H1 (cell line): ENCODE data around the gene OR51S1. TPM values are rescaled to one million over a fixed set of nuclear protein-coding genes. Genes with fewer than 3 reads are reported as not detected.

Experiments used
- CTCF ChIA-PET: fragments of 300-600 bp; sonication (Branson Sonifier 250); formaldehyde crosslinking; loops from one replicate; lab custom pipeline; 2021; ENCODE audit not compliant: partially characterized antibody; lab: Charles Lee
- POLR2A ChIA-PET: fragments of 300-600 bp; sonication (Branson Sonifier 250); formaldehyde crosslinking; loops from one replicate; lab custom pipeline; 2021; ENCODE audit warnings: inconsistent platforms; ENCODE audit not compliant: partially characterized antibody; lab: Charles Lee
- DNase-seq, 2 experiments: peaks; one replicate each; pipeline versions ENCODE4 v3.0.0 to v3.0.0-alpha.2; 2010 to 2022; ENCODE audit warnings: low spot score in 2 of 2, low read depth in 1 of 2, mixed read lengths in 1 of 2
- FAIRE-seq: peaks from 2 replicates; lab custom pipeline; 2011; peaks lifted over from hg19 to GRCh38; lab: Jason Lieb, UNC
- H2AFZ ChIP-seq: 2 replicates; pipeline ENCODE4 v1.8.1; 2012; ENCODE audit warnings: low read length, inconsistent platforms
- H2AK5ac ChIP-seq: 2 replicates; pipeline ENCODE4 v1.6.1; 2013; ENCODE audit warnings: low read depth, low read length
- H2BK120ac ChIP-seq: replicated peaks from 2 replicates; pipeline ENCODE3; 2013; ENCODE audit warnings: low read depth, low read length, inconsistent platforms
- H2BK12ac ChIP-seq: 2 replicates; pipeline ENCODE4 v1.6.1; 2013; ENCODE audit warnings: low read depth, low read length
- H2BK15ac ChIP-seq: 2 replicates; pipeline ENCODE4 v1.6.1; 2013; ENCODE audit warnings: low read length
- H2BK20ac ChIP-seq: 2 replicates; pipeline ENCODE4 v1.6.1; 2013; ENCODE audit warnings: low read length
- H2BK5ac ChIP-seq: 2 replicates; pipeline ENCODE4 v1.6.1; 2013; ENCODE audit warnings: low read depth, low read length
- H3K14ac ChIP-seq: 2 replicates; pipeline ENCODE4 v1.6.1; 2013; ENCODE audit warnings: inconsistent platforms; ENCODE audit not compliant: insufficient read length
- H3K18ac ChIP-seq: 2 replicates; pipeline ENCODE4 v1.6.1; 2013; ENCODE audit warnings: low read length; ENCODE audit errors: extremely low read depth
- H3K23ac ChIP-seq: 2 replicates; pipeline ENCODE4 v1.6.1; 2013; ENCODE audit warnings: inconsistent platforms; ENCODE audit not compliant: insufficient read length
- H3K23me2 ChIP-seq: 2 replicates; pipeline ENCODE4 v1.6.1; 2013; ENCODE audit warnings: low read depth, low read length
- H3K27ac ChIP-seq: 2 replicates; pipeline ENCODE4 v1.6.1; 2011; ENCODE audit warnings: low read depth, low read length, inconsistent platforms
- H3K27me3 ChIP-seq, 4 experiments: replicated peaks in 1 of 4; 1 replicate in 1 of 4; 2 replicates in 3 of 4; pipeline versions ENCODE4 v1.6.1 to v1.8.1; 2011 to 2013; ENCODE audit warnings: low read length in 3 of 4, mild to moderate bottlenecking in 3 of 4, inconsistent platforms in 2 of 4, mixed read lengths in 2 of 4, moderate library complexity in 1 of 4; ENCODE audit not compliant: control insufficient read depth in 3 of 4, insufficient read depth in 3 of 4; ENCODE audit errors: extremely low read depth in 1 of 4
- H3K36me3 ChIP-seq, 4 experiments: 2 replicates each; pipeline versions ENCODE4 v1.6.1 to v1.8.1; 2011 to 2013; ENCODE audit warnings: mild to moderate bottlenecking in 4 of 4, low read length in 3 of 4, moderate library complexity in 2 of 4, control low read depth in 1 of 4, inconsistent platforms in 1 of 4; ENCODE audit not compliant: insufficient read depth in 4 of 4, control insufficient read depth in 2 of 4
- H3K4ac ChIP-seq: replicated peaks from 2 replicates; pipeline ENCODE3; 2013; ENCODE audit warnings: low read length, low read depth, mixed read lengths, inconsistent platforms; ENCODE audit not compliant: insufficient read length
- H3K4me1 ChIP-seq, 4 experiments: replicated peaks in 1 of 4; 1 replicate in 1 of 4; 2 replicates in 3 of 4; pipeline versions ENCODE4 v1.6.1 to v1.8.1; 2011 to 2013; ENCODE audit warnings: low read length in 3 of 4, inconsistent platforms in 2 of 4, mixed read lengths in 1 of 4; ENCODE audit not compliant: insufficient read depth in 4 of 4, control insufficient read depth in 3 of 4
- H3K4me2 ChIP-seq, 2 experiments: 2 replicates each; pipeline versions ENCODE4 v1.6.1 to v1.8.1; 2011 to 2013; ENCODE audit warnings: low read depth in 2 of 2, low read length in 2 of 2, control low read depth in 1 of 2, inconsistent platforms in 1 of 2, mild to moderate bottlenecking in 1 of 2; ENCODE audit not compliant: insufficient read depth in 1 of 2
- H3K4me3 ChIP-seq, 4 experiments: fragments of 200-600, 300-600 bp in 1 of 4; sonication (generic), shearing (Covaris generic), sonication (Bioruptor Twin) in 1 of 4; 2 replicates each; pipeline versions ENCODE4 v1.5.1 to v1.8.1; 2011 to 2016; ENCODE audit warnings: low read length in 4 of 4, low read depth in 3 of 4, control low read depth in 2 of 4, inconsistent platforms in 2 of 4, mild to moderate bottlenecking in 2 of 4, mixed read lengths in 1 of 4, moderate library complexity in 1 of 4; ENCODE audit not compliant: insufficient read depth in 2 of 4; ENCODE audit errors: extremely low read depth in 1 of 4
- H3K56ac ChIP-seq: replicated peaks from 2 replicates; pipeline ENCODE3; 2013; ENCODE audit warnings: low read depth, mild to moderate bottlenecking, mixed read lengths, low read length, inconsistent platforms; ENCODE audit not compliant: insufficient read length
- H3K79me1 ChIP-seq: 2 replicates; pipeline ENCODE4 v1.6.1; 2013; ENCODE audit warnings: low read depth, low read length, control low read depth
- H3K79me2 ChIP-seq, 2 experiments: 2 replicates each; pipeline versions ENCODE4 v1.6.1 to v1.8.1; 2012 to 2013; ENCODE audit warnings: low read length in 2 of 2, mild to moderate bottlenecking in 2 of 2, inconsistent platforms in 1 of 2; ENCODE audit not compliant: insufficient read depth in 2 of 2, control insufficient read depth in 1 of 2
- H3K9ac ChIP-seq, 4 experiments: replicated peaks in 1 of 4; 1 replicate in 1 of 4; 2 replicates in 3 of 4; pipeline versions ENCODE4 v1.6.1 to v1.8.1; 2011 to 2013; ENCODE audit warnings: low read depth in 3 of 4, low read length in 3 of 4, control low read depth in 2 of 4, mild to moderate bottlenecking in 2 of 4, moderate library complexity in 2 of 4, inconsistent platforms in 1 of 4; ENCODE audit errors: extremely low read depth in 1 of 4
- H3K9me3 ChIP-seq, 2 experiments: 2 replicates each; pipeline versions ENCODE4 v1.6.1 to v1.8.1; 2012 to 2013; ENCODE audit warnings: mild to moderate bottlenecking in 2 of 2, moderate library complexity in 2 of 2, control low read depth in 1 of 2, inconsistent platforms in 1 of 2, low read depth in 1 of 2, low read length in 1 of 2, mixed read lengths in 1 of 2; ENCODE audit not compliant: insufficient read depth in 2 of 2
- H4K20me1 ChIP-seq, 2 experiments: replicated peaks in 1 of 2; 2 replicates each; pipeline versions ENCODE3 to v1.8.1; 2011 to 2013; ENCODE audit warnings: inconsistent platforms in 2 of 2, low read length in 2 of 2, mild to moderate bottlenecking in 1 of 2; ENCODE audit not compliant: insufficient read depth in 2 of 2, control insufficient read depth in 1 of 2
- H4K5ac ChIP-seq: 2 replicates; pipeline ENCODE4 v1.6.1; 2013; ENCODE audit warnings: low read length, low read depth, mixed read lengths, inconsistent platforms; ENCODE audit not compliant: insufficient read length
- H4K8ac ChIP-seq: 2 replicates; pipeline ENCODE4 v1.8.0; 2013; ENCODE audit warnings: mild to moderate bottlenecking, moderate library complexity, low read length, inconsistent platforms; ENCODE audit not compliant: insufficient read depth; ENCODE audit errors: extremely low read depth
- H4K91ac ChIP-seq: replicated peaks from 2 replicates; pipeline ENCODE3; 2013; ENCODE audit warnings: low read length, mixed read lengths, inconsistent platforms; ENCODE audit not compliant: insufficient read length
- BCL11A ChIP-seq, 2 experiments: IDR thresholded peaks; one replicate each; pipeline ENCODE4 v1.6.1; 2011; ENCODE audit warnings: low read depth in 2 of 2, low read length in 2 of 2, mild to moderate bottlenecking in 2 of 2
- CBX8 ChIP-seq: fragments of 300-800, 300-1000 bp; sonication (generic); IDR thresholded peaks from 2 replicates; pipeline ENCODE4 v1.7.1; 2016; ENCODE audit warnings: low read depth, low read length, borderline replicate concordance
- CEBPB ChIP-seq: IDR thresholded peaks from 2 replicates; pipeline ENCODE4 v1.6.1; 2012; ENCODE audit warnings: low read depth, low read length
- EP300 ChIP-seq, 2 experiments: IDR thresholded peaks; 1 replicate in 1 of 2; 2 replicates in 1 of 2; pipeline ENCODE4 v1.6.1; 2011 to 2012; ENCODE audit warnings: low read depth in 2 of 2, low read length in 2 of 2, mild to moderate bottlenecking in 2 of 2, borderline replicate concordance in 1 of 2, inconsistent platforms in 1 of 2, moderate library complexity in 1 of 2
- POLR2A ChIP-seq, 2 experiments: IDR thresholded peaks; 1 replicate in 1 of 2; 2 replicates in 1 of 2; pipeline ENCODE4 v1.6.1; 2011; ENCODE audit warnings: low read depth in 2 of 2, low read length in 2 of 2, mild to moderate bottlenecking in 2 of 2; ENCODE audit errors: control extremely low read depth in 1 of 2
- POU5F1 ChIP-seq: IDR thresholded peaks from 2 replicates; pipeline ENCODE4 v1.6.1; 2011; ENCODE audit warnings: low read depth, mild to moderate bottlenecking, low read length, moderate library complexity
- RNF2 ChIP-seq: fragments of 200-900, 300-1000 bp; sonication (generic); IDR thresholded peaks from 2 replicates; pipeline ENCODE4 v1.7.1; 2016; ENCODE audit warnings: borderline replicate concordance, low read depth, mild to moderate bottlenecking, antibody characterized with exemption, low read length; ENCODE audit not compliant: poor library complexity, severe bottlenecking; ENCODE audit errors: missing control alignments
- SIN3A ChIP-seq, 2 experiments: IDR thresholded peaks in 1 of 2; conservative IDR thresholded peaks in 1 of 2; 2 replicates each; pipeline ENCODE4 v1.6.1; 2011 to 2012; ENCODE audit warnings: low read length in 2 of 2, improper control_type of control experiment in 1 of 2, low read depth in 1 of 2, mild to moderate bottlenecking in 1 of 2
- TAF7 ChIP-seq: optimal IDR thresholded peaks from 2 replicates; pipeline ENCODE3; 2011; ENCODE audit warnings: low read depth, mild to moderate bottlenecking, inconsistent platforms, low read length, moderate library complexity, borderline replicate concordance
- ZNF274 ChIP-seq: IDR thresholded peaks from 2 replicates; pipeline ENCODE4 v1.7.0; 2012; ENCODE audit warnings: low read length, borderline replicate concordance; ENCODE audit errors: extremely low read depth
- WGBS, 2 experiments: shearing (Covaris generic) in 1 of 2; methylation state at CpG; one replicate each; pipeline versions ENCODE4 v1.1.6 to v1.1.7; 2013 to 2015; ENCODE audit warnings: low lambda C conversion rate in 2 of 2, mixed read lengths in 2 of 2, inconsistent platforms in 1 of 2, low coverage in 1 of 2, missing lambda C conversion rate in 1 of 2; ENCODE audit not compliant: insufficient replicate concordance in 2 of 2, insufficient coverage in 1 of 2, insufficient read length in 1 of 2; ENCODE audit errors: extremely low coverage in 1 of 2, missing lambda C conversion rate in 1 of 2; 5-methylcytosine and 5-hydroxymethylcytosine counted together
- polyA plus RNA-seq, 7 experiments: library from polyadenylated mRNA; depleted of rRNA in 3 of 7; stranded (reverse) in 5 of 7; unstranded in 2 of 7; fragments of >200 nt in 5 of 7; fragments of 200-250 nt in 2 of 7; gene quantifications; 1 replicate in 5 of 7; 2 replicates in 1 of 7; 4 replicates in 1 of 7; pipeline versions ENCODE4 v1.2.1 to v1.2.3, GENCODE V29; 2011 to 2013; ENCODE audit warnings: missing spikeins in 2 of 7, mixed read lengths in 2 of 7
- total RNA-seq: library from RNA; stranded (reverse); fragmentation: NEBNext Ultra II Directional; extraction: Animal tissue kit (Norgen Biotek cat#: 25700); gene quantifications from 2 replicates; pipeline ENCODE4 v1.2.1, GENCODE V29; 2021
- TF ChIP-seq, protein P1 (sequence below): IDR thresholded peaks from 2 replicates; pipeline ENCODE4 v1.6.1; 2012; ENCODE audit warnings: inconsistent platforms

The OR51S1 gene
- total and polyA plus RNA-seq, 2 of the 8 experiments (the other 6 are each of a cell fraction or from before 2014, with no cell fraction given) = not detected

DNA sequence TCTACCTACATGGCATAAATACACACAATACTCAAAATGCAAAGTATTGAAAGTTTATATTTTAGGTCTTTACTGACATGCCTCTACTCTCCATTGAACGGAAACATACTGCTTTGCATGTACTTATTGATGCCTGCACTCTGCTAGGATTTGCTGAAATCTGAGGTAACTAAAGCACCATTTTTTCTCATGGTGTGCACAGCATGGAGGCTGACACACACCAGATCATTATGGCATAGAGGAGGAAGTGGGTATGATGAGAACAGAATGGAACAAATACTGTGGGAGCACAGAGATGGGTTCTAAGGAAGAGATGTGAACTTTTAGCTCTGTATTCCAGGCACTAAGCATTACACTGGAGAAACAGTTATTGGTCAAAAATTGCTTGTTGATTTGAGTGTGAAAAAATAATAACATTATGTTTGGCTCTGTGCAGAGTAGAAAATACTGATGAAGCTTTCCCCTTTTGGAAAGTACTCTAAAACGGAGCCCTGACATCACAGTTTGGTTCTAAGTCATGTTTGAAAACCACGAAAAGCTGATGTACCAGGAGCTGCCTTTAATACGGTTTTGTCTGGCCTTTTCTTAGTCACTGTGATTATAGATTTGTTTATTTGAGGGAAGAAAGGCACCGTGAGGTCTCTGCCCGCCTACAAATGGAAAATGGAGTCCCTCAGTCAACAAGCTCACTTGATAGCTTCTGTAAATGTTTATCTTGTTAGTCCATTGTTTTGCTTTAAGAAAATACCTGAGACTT is 50.4 kb downstream of the OR51S1 start:
- H3K4me1 ChIP-seq = no peaks in the 10 kb centered on the region
- WGBS, 2 experiments = 94% methylated on average over 6 of the region's 6 CpGs; no CpG with 5 or more reads in 1 of the 2 experiments
- DNase-seq = no peak
- no peak overlapping the region for H4K91ac ChIP-seq
- H3K14ac ChIP-seq = no peak overlapping the region
- ChIA-PET POLR2A (no interaction called here), CTCF (interaction anchor here (1.4 kb wide), 1 partner anchor 161 kb away, joined by 6 read pairs; the partner anchor contains the start of gene OR51D1)
- no peak overlapping the region for H2BK5ac ChIP-seq
- FAIRE-seq = no peak
- peaks cover 0 to 1% (median 0%) of the 10 kb centered on the region in 4 experiments; a peak in 1 of 7 replicates for H3K27me3 ChIP-seq
- 0 out of 4 replicates have a peak, but pooled peaks cover 0 to 3% of the 10 kb centered on the region in 2 experiments for H3K9me3 ChIP-seq
- H2BK12ac ChIP-seq = no peak overlapping the region
- no peaks in the 10 kb centered on the region; the same call in 1 of the 2 replicates for H3K23me2 ChIP-seq
- H3K79me2 ChIP-seq = no peaks in the 10 kb centered on the region
- no peak overlapping the region for H2BK20ac ChIP-seq
- no peak overlapping the region for H3K9ac ChIP-seq
- H3K4ac ChIP-seq = no peak overlapping the region
- no peak overlapping the region for H4K8ac ChIP-seq
- no peak overlapping the region for H2BK120ac ChIP-seq
- no peak overlapping the region for H3K23ac ChIP-seq
- H3K27ac ChIP-seq = no peak overlapping the region
- H3K79me1 ChIP-seq = no peaks in the 10 kb centered on the region
- H2AFZ ChIP-seq = no peak overlapping the region
- no peak overlapping the region for H2BK15ac ChIP-seq
- no peaks in the 10 kb centered on the region for H3K36me3 ChIP-seq
- H4K5ac ChIP-seq = no peak overlapping the region
- no peak overlapping the region for H3K4me3 ChIP-seq
- H3K4me2 ChIP-seq = no peak overlapping the region
- H3K18ac ChIP-seq = no peak overlapping the region
- H4K20me1 ChIP-seq = no peaks in the 10 kb centered on the region
- H3K56ac ChIP-seq = no peak overlapping the region
- H2AK5ac ChIP-seq = no peak overlapping the region
- no peak for TF ChIP-seq SIN3A (conservative IDR thresholded peaks at IDR 0.05 in 1 of 2, IDR thresholded peaks at IDR 0.05 in 1 of 2; ENCODE audit: low read depth in 1 of 2, low read length in 2 of 2)
- no peak for TF ChIP-seq ZNF274
- TF ChIP-seq RNF2 = no peak
- no peak for TF ChIP-seq POLR2A (IDR thresholded peaks at IDR 0.05; ENCODE audit: control extremely low read depth in 1 of 2, low read depth in 2 of 2, low read length in 2 of 2)
- TF ChIP-seq, protein P1, sequence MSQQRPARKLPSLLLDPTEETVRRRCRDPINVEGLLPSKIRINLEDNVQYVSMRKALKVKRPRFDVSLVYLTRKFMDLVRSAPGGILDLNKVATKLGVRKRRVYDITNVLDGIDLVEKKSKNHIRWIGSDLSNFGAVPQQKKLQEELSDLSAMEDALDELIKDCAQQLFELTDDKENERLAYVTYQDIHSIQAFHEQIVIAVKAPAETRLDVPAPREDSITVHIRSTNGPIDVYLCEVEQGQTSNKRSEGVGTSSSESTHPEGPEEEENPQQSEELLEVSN = no peak
- no peak for TF ChIP-seq POU5F1
- no peak for TF ChIP-seq CEBPB
- TF ChIP-seq EP300 (IDR thresholded peaks at IDR 0.05; ENCODE audit: borderline replicate concordance in 1 of 2, low read depth in 2 of 2, low read length in 2 of 2) = no peak
- no peak for TF ChIP-seq BCL11A (IDR thresholded peaks at IDR 0.05; ENCODE audit: low read depth in 2 of 2, low read length in 2 of 2)
- no peak for TF ChIP-seq TAF7
- no peak for TF ChIP-seq CBX8
